GM19463 (cell line): Measurements from ENCODE around the gene LAMA5.

Experiments
- ATAC-seq: cut with Tn5 transposase; IDR thresholded peaks from one replicate; pipeline ENCODE4 v1.9.1; 2021; ENCODE audit warnings: mild to moderate bottlenecking, moderate library complexity; ENCODE audit not compliant: unreplicated experiment

LAMA5 gene

DNA sequence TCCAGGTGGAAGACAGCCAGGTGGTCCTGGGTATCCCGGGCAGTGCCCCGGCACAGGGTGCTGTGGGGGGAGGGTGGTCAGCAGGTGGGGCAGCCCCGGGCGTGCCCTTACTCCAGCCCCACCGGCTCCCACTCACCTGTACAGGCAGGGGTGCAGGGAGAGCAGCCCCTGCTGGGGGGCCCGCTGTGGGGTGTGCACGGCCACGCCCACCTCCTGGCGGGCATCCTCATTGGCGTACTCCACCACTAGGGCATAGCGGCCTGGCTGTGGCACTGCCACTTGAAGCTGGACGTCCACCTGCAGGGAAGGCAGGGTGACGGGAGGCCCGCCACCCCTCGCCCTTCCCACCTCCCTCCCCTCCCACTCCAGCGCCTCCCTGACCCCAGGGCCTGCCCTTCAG is 34.7 kb downstream of the LAMA5 start:
- no peak for ATAC-seq

DNA sequence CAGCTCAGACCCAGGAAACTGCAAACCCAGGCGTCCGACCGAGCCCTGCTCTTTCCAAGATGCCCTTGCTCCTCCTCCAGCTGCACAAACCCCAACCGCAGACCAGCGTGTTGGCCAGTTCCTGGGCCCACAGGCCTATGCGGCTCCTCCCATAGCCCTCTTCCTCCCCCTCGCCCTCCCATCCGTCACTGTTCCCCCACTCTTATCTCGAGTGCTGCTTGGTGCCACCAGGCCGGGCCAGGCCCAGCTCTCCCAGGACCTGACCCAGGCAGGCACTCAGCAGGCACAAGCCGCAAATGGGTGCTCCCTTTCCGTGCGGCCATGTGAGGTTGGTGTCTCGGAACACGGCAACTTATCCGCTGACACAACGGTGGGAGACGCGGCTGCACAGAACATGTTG is 35.8 kb downstream of the LAMA5 start:
- no peak for ATAC-seq

DNA sequence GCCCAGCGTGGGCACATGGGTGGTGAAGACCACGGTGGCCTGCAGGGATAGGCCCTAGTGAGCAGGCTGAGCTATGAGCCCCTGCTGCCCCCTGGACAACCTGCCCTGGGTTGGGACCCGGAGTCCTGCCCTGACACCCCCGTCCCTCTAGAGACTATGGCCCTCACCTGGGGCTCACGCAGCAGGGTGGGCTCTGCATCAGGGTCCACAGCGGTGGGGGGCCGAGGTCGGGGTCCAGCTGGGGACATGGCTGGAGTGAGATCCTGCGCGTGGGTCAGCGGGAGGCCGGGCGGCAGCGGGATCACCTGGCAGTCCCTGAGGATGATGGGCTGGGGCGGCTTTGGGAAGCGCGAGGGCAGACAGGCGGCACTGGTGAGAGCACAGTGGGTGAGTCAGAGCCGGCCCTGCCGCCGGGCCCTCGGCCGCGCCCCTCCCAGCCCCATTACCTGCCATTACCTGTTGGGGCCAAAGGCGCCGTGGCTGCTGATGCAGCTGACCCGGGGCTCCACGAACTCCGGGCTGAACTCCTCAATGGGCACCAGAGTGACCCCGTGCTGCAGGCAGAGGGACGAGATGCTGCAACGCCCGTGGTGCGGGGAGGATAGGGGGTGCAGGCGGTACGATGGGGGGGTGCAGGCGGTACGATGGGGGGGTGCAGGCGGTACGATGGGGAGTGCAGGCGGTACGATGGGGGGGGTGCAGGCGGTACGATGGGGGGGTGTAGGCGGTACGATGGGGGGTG is 36.4 kb downstream of the LAMA5 start:
- ATAC-seq: no peak

DNA sequence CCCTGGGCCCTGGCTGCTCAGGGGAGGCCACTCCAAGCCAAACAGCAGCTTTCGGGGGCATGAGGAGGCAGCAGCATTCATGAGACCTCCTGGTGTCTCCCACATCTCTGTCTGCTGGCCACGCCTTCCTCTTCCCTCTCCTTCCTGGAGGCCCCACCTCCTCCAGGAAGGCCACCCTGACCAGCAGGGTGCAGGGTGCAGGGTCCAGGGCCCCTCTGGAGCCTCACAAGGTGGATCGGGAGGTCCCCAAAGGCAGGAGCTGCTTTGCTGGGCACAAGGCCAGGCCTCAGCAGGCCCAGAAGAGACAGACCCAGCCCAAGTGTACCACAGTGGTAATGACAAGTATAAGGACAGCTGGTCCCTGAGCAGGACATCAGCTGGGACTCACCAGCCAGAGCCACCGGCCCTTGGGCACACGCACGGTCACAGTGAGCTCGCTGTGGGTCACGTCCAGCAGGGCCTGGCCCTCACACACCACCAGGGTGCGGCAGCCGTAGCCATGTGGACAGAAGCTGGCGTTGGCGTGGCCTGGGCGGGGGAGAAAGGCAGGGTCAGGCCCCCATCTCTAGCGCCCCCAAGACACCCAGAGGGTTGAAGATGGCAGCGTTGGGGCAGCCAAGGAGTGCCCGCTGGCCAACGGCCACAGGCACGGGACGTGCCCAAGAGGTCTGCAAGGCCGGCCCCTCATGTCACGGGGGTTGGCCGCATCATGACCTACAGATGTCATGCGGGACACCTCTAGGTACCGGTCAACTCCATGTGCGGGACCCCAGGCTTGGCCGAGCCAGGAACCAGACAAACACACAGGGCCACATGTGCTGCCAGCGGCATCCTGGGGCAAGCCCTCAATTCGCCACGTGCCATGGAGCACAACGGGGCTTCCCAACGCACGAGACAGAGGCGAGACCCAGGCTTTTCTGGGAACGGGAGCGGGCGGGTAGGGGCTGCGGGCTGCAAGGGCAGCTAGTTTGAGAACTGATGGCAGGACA is 37.4 kb downstream of the LAMA5 start:
- no peak for ATAC-seq

DNA sequence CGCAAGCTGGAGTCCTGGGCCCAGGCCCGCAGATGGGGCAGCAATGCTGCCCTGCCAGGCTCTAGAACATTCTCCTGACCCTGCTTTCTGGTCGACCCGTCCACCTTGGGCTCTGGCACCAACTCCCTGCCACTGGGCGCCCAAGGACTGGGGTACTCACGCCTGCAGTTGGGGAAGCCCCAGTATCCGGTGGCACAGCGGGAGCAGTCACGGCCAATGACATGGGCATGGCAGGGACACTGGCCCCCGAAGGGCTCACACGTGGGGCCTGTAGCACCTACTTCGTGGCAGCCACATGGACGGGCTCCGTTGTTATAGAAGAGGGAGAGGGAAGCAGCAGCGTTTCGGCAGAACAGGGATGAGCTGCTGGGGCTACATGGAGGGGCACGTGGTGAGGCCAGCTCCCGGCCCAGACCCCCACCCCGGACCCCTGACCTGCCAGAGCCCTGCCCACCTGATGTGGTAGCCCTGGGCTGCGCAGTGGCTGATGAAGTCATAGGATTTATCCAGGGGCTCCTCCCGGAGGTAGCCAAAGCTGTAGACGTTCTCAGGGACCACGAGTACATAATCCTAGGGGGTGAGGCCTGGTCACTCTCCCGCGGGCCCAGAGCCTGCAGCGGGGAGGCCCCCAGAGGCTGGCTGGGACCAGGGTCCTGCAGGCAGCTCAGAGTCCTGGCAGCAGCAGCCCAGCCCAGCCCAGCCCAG is 38.3 kb downstream of the LAMA5 start:
- ATAC-seq: no peak

DNA sequence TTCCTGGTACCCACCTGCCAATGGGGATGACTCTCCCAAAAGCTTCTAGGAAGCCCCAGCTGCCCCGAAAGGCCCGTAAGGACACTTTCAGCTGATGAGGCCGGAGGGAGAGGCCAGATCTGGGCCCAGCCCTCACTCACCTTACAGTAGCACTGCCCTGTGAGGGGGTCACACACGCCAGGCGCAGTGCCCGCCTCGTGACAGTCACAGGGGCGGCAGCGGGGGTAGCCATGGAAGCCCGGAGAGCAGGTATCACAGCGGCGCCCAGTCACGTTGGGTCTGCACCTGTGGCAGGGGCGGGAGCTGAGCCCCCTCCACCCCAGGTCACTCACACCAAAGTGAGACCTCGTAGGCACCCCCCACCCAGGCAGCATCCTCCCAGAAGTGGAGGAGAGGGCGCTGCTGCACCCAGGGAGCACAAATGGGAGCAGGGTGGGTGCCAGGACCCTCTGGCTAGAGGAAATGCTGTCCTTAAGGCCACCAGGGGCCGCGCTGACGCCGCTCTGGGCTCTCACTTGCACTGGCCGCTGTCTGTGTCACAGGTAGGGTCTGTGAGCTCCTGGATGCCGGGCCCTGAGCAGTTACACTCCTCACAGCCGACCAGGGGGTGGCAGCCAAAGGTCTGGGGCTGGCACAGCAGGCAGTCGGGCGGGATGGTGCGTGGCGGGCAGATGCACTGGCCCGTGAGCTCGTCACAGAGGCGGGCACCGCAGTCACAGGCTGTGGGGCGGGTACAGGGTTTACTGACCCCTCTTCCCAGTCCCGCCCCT is 39.2 kb downstream of the LAMA5 start:
- no peak for ATAC-seq

DNA sequence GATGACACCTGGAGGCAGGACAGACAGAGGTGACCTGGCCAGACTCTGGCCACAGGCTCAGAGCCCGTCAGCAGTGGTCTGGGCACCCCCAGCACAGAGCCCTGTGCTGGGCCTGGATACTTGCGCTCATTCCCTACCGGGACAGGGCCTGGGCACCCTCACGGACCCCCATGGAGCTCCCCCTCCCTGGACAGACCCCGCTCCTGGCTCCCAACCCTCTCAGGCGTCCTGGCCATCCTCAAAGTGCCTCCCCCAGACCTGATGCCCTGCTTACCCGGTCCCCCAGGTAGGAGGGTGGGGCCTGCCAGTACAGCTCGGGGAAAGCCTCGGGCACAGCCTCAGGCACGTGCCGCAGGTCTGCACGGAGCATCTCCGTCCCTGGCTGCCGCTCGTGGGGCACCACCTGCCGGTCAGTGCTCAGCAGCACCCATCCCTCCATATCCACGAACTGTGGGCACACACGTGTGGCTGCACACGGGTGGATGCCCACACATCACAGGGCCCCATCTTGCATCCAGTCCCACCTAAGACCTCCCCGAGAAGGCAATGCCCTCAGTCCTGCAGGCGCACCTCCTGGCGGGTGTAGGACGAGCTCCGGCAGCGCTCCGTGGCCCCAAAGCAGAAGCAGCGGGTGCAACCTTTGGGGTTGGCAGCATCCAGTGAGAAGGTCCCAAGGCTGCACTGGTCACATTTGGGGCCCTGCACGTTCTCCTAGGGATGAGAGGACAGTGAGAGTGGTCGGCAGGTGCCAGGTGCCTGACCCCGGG is 40.0 kb downstream of the LAMA5 start:
- no peak for ATAC-seq

DNA sequence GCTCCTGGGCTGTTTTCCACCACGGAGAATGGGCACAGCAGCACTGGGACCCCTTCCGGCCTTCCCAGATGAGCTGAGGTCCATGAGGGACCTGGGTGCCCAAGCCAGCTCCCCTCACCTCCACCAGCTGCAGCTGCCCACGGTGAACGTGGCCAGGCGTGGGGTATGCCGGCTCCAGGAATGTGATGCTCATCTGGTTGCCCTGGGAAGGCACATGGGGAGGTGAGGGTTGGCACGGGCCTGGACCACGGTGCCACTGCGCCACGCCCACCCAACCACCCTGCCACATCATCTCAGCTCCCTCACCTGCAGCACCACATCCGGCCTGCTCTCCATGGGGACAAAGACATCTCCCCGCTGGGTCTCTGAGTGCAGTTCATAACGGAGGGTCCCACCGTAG is 40.6 kb downstream of the LAMA5 start:
- ATAC-seq: no peak

DNA sequence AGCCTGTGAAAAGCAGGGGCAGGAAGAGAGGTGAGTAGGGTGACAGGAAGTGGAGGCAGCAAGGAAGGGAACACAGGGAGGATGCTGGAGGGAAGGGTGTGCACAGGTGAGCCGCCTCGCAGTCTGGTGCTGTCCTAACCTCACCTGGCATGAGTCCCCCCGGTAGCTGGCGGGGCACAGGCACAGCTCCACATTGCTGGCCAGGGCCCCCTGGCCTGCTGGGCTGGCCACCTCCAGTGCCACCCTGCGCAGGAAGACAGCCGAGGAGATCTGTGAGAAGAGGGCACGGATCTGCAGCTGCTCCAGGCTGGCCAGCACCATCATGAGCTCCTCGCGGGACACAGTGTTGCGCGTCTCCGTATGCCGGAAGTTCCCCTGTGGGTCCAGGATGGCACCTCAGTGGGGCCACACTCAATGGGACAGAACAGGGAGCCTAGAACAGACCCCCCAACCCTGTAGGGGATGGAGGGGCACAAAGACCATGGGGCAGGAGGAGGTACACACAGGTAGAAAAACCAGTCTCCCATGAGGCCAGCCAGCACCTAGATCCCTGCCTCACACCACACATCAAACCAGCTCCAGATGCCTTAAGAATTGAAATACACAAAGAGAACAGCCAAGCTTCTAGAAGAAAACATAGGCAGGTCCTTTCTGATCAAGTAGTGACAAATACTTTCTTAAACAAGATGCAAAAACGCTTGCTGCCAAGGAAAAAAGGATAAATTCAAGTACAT is 41.8 kb downstream of the LAMA5 start:
- no peak for ATAC-seq

DNA sequence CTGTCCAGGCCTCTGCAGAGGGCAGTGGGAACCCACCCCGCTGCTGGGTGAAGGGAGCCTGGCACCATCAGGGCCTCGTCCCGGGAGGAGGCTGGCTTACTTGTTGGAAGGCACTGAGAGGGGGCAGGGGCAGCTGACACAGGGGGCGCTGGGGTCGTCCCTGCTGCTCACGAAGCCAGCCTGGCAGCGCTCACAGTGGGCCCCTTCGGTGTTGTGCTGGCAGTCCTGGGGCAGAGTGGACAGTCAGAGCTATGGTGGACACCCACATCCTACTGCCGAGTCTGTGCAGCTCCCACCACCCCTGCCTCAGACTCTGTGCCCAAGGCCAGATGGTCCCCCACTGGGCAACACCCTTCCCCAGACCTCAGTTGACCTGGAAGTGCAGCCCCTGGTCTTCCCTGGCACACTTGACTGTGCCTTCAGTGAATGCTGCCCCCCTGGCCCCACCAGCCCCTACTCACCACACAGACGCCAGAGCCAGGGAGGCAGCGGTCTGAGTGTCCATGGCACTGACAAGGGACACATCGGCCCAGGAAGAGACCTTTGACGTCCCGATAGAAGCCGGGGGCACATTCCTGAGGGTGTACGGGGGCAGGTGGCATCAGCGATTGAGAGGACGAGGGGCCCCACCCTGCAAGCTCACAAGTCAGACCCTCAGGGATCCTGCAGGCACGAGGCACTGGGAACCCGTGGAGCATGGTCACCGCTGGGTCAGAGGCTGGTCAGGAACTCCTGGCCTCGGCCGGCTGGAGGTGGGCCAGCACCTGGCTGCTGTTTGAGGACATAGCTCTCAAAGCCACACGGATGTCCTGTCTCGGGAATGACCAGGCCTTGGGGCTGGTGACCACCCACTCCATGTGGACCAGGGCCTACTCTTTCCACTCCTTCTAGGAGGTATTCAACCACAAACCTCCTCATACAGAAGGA is 42.9 kb downstream of the LAMA5 start:
- ATAC-seq: no peak

DNA sequence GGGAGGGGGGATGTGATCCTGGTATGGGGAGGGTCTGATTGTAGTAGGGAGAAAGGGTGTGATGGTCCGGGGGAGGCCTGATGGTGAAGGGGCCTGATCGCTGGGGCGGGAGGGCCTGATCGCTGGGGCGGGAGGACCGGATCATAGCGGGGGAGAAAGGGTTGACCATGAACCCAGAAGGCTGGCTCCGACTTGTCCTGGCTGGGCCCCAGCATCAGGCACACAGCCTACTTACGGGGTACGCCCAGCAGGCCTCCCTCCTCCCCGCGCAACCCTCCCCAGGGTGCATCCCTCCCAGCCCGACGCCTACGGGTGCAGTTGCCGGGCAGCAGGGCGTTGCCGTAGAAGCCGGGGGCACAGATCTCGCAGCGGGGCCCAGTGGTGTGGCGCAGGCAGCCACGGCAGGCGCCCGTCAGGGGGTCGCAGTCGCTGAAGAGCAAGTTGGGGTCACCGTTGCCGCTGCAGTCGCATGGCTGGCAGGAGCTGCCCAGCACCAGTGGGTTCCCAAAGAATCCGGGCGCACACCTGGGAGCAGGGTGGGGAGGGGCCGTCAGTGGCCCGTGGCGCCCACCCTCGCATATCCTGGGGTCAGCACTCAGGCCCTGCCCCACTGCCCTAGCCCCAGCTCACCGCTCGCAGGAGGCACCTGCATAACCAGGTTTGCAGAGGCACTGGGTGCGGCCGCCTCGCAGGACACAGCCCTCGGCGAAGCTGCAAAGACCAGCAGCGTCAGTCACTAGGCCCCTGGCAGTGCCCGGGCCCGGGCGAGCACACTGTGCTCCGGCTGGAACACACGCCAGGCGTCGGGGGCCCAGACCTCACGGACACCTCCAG is 43.7 kb downstream of the LAMA5 start:
- no peak for ATAC-seq

DNA sequence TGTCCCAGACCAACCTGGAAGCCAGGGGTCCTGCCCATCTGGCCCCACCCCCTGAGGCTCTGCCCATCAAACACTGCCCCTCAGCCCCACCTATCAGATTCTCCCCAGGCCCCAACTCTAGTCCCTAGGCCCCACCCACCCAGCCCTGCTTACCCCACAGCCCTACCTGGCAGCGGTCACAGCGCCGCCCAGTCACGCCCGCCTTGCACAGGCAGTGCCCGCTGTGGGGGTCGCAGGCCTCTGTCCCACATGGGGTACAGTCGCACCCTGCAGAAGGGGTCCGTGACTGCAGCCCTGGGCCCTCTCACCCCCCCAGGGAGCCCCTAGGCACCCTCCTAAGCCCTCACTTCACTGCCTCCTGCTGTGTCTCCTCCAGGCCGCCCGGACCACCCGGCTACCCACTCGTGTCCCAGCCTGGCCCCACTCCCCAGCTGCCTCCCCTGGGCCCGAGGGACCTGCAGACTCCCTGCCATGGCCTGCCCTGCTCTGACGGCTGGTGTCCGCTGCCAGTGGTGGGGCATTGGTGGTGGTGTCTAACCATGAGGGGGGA is 44.5 kb downstream of the LAMA5 start:
- ATAC-seq: no peak

DNA sequence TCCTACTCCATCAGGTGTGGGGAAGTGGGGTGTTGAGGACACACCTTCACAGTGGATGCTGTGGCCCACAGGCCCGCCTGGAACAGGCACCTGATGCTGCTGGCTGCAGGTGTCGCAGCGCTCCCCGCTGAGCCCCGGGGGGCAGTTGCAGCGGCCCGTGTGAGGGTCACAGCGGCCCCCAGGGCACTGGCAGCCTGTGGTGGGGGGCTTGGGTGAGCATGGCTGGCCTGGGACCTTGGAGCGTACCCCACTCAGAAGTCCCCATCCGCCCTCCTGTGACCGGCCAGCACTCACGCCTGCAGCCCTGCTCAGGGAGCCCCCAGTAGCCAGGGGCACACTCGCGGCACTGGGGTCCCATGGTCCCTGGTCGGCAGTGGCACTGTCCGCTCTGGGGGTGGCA is 45.1 kb downstream of the LAMA5 start:
- no peak for ATAC-seq

DNA sequence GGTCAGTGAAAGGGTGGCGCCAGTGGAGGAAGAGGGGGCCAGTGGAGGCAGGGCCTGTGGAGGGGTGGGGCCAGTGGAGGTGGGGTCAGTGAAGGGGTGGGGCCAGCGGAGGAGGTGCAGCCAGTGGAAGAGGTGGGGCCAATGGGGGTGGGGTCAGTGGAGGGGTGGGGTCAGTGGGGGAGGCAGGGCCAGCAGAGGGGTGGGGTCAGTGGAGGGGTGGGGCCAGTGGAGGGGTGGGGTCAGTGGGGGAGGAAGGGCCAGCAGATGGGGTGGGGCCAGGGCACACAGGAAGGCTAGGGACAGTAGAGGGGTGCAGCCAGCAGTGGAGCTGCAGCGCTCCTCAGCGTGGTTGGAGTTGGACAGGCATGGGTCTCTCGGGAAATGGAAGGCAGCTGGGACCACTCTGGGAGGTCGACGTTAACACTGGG is 45.6 kb downstream of the LAMA5 start:
- ATAC-seq: no peak

DNA sequence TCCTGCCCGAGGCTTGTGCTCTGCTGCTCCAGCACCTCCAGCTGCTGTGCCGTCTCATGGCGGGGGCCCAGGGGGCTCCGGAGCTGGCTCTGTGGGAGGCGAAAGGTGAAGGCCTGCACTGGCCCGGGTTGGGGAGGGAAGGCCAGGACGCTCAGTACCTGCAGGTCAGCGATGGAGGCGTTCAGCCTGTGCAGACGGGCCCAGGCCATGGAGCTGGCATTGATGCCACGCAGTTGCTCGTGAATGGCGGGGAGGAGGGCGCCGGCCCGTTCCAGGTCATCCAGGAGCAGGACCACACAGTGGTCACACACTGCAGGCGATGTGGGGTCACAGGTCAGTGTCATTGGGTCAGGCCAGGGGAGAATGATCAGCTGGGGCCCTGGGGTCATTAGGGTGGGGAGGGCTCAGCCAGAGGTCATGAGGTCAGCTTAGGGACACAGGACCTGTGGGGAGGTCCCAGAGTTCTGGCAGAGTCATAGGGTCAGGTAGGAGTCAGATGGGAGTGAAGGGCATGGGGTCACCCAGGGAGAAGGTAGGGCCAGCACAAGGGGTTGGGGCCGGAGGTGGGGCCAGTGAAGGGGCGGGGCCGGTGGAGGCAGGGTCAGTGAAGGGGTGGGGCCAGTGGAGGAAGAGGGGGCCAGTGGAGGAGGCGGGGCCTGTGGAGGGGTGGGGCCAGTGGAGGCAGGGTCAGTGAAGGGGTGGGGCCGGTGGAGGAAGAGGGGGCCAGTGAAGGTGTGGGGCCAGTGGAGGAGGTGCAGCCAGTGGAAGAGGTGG is 46.3 kb downstream of the LAMA5 start:
- no peak for ATAC-seq

DNA sequence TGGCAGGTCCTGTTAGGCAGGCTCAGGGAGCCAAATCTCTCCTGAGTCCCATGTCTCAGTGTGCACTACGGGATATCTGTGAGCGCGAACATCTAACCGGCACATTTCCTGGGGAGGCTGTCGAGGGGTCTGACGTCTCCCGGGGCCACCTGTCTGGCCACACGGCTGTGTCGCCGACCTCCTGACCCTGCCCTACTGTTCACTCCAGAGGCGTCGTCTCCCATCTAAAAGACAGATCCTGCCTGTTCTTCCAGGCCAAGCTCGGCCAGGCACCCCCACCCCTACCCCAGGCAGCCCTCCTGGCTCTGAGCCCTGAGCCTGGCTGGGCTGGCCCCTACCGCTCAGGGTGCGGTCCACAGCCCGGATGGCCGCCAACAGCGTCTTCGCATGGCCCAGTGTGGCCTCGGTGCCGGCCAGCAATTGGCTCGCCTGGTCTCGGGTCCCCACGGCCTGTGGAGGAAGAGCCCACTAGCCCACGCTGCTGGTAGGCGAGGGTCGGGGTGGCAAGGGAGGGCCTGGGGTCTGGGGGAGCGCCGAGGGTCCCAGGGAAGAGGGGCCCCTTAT is 47.7 kb downstream of the LAMA5 start:
- ATAC-seq: no peak
